GM18517 (cell line): Measurements from ENCODE around the gene KRT13.
A peak's percentile ranks its signal among the peaks of the same experiment; 100 is the strongest.

Source experiments
- ATAC-seq: cut with Tn5 transposase; IDR thresholded peaks from one replicate; pipeline ENCODE4 v1.9.1; 2021; ENCODE audit warnings: mild to moderate bottlenecking, moderate library complexity; ENCODE audit not compliant: unreplicated experiment

The KRT13 gene

DNA sequence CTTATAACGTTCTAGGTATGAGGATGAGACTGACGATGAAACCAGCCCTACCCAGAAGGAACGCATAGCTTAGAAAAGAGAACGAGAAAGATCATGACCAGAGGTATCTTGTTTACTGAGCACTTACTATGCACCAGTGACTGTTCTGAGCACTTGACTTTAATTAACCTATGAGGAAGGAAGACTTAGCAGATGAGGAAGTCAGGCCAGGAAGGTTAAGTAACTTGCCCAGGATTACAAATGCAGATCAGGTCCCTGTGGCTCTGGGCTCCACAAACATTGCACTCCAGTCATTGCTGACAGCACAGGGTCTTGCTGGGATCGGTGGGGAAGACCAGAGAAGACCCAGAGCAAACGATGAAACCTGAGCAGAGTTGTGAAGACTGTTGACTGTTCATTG, 7.1 kb downstream of the KRT13 start:
- ATAC-seq, result no peak

DNA sequence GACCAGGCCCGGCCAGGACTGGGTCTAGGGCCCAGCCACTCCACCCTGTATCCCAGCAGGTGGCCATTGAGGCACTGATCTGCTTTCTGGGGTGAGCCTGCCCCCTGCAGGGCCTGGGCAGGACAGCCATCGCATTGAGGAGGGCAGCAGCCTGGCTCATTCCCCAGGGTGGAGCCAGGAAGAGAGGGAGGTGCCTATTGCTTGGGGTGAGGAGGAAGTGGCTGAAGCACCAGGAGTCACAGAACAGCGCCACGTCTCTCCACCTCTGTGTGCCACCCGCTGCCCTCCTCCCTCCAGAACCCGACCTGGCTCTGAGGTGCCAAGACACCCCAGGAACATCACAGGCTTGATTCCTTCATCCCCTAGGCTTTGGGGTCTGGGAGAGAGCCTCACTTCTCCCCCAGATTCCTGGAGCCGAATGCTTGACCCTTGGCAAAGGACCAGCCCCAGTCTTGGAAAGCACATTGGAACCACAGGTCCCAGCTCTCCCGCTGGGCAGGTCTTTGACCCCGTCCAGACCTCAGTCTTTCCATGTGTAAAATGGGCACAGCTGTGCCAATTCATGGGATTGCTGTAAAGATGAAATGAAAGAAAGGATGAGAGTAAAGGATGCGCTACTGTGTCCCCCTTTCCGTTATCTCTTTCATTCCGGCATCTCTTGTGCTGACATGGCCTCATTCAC, 8.5 kb downstream of the KRT13 start:
- ATAC-seq, result peak; percentile 66

DNA sequence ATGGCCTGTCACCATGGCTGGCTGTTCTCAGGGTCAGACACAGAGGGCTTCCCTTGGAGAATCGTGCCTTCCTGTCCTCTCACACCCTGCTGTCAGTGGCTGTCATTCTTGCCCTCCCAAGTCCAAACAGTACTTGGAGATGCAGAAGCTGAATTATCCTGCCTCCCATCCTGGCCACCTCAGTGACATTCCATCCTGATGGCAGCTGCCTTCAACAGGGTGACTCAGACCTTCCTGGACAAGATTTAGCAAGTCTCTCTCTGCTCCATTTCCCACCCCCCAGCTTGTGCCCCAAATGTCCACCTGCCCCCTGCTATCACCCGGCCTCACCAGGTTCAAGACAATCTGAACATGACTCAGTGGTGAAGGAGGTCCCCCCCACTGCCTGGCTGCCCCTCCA, 10.9 kb downstream of the KRT13 start:
- ATAC-seq, result no peak

DNA sequence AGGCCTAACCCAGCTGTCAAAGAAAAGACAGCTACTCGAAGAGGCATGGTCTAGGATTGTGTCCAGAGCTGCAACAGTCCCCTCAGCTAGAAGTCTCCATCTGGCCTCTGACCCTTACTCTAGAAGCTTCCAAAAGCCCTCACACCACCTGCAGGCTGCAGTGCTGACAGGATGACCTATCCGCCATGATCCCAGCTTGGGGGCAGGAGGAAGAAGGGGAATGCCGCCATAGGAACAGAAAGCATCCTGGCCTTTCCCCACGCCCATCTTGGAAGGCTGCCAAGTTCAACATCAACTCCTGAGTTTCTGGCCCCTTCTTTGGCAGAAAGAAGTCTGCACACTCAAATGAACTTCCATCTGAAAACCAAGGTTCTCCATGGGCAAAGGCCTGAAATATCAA, 12.6 kb downstream of the KRT13 start:
- no peak for ATAC-seq

DNA sequence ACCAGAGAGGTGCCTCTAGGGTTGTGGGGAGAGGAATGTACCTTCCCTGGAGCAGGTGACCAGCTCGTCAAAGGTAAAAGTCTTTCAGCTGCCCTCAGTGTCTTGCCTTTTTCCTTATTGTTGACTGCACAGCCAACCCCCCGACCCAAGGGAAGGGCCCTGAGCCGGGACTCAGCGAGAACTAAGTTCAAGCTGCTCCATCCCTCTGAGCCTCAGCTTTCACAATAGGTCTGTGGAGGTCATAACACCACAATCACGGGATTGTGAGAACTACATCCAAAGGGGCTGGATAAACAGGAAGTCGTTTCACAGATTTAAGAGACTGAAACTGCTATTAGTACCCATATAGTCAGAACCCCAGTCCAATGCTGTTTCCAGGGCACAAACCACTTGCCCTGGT, 13.1 kb downstream of the KRT13 start:
- ATAC-seq, result no peak

DNA sequence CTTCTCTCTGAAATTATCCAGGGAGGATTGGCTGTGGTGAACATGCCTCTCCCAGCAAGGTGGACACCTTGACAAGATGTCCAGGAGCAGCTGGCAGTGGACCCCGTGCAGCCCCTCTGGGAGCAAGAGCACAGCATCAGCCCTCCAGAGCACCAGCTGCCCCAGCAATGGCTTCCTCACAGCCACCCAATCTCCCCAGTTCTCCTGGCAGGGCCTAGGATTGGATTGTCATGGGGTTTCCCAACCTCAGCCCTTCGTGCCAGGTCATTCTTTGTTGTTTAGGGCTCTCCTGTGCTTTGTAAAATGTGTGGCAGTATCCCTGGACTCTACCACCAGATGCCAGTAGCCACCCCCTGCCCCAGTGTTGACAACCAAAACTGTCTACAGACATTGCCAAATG, 13.9 kb downstream of the KRT13 start:
- no peak for ATAC-seq

DNA sequence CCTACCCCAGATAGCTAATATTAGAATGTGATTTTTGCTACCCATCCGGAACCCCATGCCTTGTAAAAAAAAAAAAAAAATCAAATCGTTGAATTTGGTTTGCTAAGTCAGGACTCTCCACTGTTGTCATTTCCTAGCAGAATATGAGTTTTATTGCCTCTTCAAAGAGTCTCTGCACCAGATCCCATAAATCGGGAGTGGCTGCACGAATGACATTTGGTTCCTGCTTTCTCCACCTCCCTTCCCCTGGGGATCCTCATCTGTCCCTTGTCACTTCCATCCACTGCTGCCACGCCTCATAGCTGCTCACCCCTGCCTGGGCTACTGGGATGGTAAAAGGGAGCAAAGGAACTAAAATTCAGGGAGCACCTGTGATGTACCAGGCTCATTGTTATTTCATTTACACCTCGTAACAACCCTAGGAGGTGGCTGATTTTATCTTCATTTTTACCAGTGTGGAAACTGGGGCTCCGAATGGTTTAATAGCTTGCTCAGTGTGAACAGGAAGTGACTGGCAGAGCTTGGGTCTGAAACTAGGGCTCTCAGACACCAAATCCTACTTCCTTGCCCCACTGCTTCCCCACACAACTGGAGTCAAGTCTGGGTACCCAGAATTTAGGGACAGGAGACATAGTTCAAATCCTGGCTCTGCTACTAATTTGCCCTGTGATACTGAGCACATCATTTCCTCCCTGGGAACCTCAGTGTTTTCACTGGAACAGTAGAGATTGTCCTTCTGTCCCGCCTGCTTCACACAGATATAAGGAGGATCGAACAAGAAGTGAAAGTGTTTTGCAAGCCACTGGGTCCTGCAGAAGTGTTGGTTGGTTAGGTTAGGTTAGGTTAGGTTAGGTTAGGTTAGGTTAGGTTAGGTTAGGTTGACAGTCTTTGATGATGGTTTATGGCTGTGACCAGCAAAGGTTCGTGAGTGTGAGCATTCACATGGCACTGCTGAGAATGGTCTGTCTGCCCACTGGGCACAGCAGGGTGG, 15.1 kb downstream of the KRT13 start:
- ATAC-seq, result no peak

DNA sequence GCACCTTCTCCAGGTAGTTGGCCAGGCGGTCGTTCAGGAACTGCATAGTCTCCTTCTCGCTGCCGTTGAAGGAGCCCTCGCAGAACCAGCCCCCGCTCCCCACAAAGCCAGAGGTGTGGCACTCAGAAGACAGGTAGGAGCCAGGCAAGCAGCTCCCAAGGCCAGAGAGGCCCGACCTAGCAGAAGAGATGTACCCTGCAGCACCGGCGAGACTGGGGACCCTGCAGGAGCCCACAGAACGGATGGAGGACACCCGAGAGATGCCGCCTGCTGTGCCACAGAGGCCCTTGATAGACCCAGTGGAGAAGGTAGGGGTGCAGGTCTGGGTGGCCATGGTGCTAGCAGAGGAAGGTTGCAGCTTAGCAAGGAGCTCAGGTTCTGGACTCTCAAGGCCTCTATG, 15.9 kb downstream of the KRT13 start, which contains the start of gene KRT36:
KRT36 (minus strand) TSS at position 380 of the 400 bp plus-strand sequence; CDS start at position 334, 46 bp downstream.
- no peak for ATAC-seq

DNA sequence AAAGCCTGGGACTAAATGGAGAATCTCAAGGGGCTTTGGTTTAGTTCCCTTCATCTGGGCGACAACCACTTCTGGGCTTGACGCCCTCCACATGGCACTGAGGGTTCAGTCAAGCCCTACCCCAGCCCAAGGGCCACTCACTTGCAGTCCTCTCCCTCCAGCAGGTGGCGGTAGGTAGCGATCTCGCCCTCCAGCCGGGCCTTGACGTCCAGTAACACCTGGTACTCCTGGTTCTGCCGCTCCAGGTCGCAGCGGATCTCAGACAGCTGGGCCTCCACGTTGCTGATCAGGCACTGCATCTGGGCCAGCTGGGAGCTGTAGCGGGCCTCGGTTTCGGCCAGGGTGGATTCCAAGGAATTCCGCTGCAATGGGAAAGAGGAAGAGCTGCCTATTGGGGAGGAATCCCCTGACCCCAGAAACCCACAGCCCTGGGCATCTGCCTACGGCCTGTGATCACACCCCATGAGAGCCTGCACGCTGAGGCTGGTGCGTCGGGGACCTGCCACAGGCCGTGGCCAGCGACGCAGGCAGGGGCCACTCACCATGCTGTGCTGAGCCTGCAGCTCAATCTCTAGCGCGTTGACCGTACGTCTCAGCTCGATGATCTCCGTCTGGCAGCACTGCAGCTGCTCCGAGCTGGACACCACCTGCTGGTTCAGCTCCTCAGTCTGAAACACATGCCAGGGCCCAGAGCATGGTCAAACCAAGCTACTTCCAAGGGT, 18.4 kb downstream of the KRT13 start:
- no peak for ATAC-seq

DNA sequence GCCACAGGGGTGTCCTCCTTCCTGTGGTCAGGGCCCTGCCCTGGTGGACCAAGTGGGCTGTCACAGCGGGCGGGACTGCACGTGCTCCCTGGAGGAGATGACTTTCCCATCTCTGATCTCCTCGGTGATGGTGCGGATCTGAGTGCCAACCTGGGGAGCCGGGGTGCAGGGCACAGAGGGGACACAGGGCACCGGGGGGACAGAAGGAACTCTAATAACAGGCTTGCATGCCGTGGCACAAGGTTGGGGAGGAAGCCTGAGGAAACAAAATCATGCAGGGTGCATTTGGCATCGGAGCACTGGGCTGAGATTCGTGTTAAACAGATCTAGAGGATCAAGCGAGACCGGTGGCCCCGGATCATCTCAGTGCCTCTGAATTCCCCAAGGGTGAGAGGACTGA, 19.1 kb downstream of the KRT13 start:
- no peak for ATAC-seq

DNA sequence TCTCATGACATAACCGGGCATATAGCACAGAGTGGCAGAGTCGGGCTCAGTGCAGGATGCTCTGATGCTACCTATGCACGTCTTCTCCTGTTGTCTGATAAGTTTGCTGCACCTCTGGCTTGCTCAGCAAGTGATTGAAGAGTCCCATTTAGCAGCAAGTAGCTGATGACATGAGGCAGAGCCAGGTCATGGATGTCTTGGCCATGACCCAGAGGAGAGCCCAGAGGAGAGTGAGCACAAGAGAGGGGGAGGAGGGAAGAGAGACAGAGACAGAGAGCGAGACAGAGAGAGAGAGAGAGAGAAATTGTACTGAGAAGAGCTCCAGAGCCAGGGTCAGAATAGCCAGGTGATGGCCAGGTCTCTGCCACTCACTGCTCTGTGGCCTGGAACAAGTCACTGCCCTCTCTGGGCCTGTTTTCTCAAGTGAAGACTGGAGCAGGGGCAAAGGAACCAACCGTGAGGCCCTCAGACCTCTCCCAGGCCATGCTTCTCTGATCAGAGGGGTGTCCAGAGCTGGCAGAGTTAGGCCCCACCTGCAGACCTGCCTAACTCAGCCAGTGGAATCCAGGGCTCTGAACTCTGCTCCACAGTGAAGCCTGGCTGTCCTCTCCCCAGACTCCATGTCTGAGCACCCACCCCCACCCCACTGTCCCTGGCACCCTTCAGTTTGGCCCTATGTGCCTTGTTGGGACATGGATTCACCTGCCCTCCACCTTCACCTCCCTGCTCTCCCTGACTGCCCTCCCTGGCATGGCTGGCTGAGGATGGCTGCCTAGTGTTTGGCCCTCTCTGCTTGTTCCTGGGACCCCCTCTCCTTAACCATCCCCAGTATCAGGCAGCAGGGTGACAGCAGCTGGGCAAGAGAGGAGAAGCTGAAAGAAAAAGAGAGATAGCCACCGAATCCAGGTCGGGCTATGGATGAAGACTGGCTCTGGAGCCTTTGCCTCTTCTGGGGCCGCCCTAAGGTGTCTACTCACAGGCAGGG, 20.2 kb downstream of the KRT13 start:
- no peak for ATAC-seq

DNA sequence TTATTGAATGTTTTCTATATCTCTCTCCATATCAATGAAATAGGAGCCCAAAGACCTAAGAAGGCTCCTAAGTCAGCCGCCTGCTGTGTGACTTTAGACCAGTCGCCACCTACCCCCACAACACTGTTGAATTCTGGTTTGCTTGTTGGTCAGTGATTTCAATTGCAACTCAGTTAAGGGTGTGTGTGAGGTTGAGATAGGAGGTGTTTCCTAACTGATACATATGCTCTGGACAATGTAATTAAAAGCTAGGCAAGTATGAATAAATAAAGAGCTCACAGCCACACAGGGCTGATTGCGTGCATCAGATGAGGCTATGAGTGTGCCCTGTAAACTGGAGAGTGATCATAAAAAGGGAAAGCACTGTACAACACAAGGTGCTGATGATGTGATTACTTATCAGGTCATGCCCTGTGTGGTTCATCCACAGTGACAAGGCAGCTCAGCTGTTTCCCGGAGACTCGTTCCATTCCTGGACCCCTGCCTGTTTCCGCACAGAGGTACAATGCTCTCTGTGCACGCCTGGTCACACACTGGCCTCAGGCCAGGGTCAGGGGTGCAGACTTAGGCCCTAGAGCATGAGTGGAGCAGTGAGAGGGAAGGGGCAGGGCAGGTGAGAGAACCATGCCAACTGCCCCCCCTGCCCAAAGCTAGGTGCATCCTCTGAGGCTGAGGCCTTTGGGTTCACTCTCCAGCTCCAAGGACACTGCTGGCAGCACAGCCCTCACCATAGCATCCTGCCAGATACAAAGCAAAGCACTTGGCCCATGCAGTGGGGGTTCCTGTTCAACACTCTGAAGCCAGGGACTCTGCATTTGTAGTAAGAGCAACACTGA, 21.2 kb downstream of the KRT13 start:
- no peak for ATAC-seq

DNA sequence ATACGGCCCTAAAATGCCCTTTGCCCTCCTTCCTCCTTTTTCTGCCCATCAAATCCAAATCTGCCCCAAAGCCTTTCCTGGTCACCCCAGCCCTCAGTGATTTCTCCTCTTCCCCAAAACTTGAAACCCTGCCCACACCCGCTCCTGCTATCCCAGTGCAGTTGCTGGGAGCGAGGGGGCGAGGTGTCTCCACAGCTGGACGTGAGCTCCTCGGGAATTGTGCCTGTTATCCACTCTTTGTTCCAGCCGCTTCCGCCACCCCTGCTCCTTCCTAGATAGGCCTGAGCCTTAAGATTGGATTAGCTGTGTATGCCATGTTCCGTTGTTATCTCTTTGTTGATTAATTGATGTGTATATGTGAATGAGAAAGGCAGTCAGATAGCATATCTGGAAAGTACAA, 21.9 kb downstream of the KRT13 start:
- ATAC-seq, result no peak

DNA sequence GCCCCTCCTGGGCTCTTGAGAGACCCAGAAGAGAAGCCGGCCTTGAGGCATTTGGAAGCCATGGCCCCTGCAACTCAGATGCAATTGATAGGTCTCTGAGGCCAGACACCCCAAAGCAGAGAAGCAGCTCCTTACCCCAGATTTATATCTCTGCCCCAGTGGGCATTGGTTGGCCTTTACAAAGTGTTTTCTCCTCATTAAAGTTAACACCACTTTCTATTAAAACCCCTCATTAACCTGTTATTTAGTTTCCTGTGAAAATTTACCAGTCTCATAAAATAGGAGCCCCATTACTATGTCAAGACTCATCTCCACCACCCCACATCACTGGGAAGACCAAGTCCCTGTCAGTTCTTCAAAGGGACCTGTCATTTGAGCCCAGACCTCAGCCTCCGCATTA, 24.4 kb downstream of the KRT13 start, which contains the start of gene KRT35:
KRT35 (minus strand) TSS at position 116 of the 400 bp plus-strand sequence; CDS start at position 62, 54 bp downstream.
- no peak for ATAC-seq

DNA sequence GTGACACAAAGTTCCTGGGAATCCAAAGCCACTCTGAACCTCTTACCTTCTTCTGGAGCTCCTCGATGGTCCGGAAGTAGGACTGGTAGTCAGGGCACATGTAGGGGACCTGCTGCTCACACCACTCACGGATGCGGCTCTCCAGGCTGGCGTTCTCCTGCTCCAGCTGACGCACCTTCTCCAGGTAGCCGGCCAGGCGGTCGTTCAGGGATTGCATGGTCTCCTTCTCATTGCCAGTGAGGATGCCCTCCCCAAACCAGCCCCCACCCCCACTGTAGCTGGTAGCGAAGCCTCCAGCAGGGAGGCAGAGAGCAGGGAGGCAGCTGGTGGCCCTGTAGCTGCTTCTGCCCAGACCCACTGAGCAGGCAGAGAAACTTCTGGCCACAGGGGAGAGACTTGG, 24.8 kb downstream of the KRT13 start:
- no peak for ATAC-seq

DNA sequence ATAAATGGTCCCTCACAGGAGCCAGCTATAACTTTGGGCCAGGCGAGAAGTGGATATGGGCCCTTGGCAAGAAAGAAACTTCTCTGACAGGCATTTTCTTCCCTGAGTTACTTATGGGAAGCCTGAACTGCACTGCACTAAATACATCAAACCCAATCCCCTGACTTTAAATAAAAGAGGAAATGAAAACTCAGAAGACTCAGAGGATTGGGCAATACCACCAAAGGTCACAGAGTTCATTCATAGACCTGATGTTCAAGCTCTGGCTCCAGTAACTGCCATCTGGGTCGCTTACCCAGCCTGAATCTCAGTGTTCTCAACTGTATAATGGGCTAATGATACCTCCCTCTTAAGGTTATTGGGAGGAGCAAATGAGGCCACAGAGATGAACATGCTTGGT, 25.3 kb downstream of the KRT13 start:
- ATAC-seq, result no peak

DNA sequence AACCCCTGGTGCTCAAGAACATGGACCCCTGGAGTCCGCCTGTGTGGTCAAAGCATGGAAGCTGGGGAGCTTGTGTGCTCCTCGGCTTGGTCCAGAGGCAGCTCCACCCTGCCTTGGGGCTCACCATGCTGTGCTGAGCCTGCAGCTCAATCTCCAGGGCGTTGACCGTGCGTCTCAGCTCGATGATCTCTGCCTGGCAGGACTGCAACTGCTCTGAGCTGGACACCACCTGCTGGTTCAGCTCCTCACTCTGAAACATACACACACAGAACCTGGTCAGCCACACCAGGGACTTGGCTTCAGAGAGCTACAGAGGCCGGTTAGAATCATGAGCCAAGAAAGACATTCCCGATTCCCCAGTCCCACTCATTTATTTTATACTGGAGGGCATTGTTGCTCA, 27.2 kb downstream of the KRT13 start:
- no peak for ATAC-seq

DNA sequence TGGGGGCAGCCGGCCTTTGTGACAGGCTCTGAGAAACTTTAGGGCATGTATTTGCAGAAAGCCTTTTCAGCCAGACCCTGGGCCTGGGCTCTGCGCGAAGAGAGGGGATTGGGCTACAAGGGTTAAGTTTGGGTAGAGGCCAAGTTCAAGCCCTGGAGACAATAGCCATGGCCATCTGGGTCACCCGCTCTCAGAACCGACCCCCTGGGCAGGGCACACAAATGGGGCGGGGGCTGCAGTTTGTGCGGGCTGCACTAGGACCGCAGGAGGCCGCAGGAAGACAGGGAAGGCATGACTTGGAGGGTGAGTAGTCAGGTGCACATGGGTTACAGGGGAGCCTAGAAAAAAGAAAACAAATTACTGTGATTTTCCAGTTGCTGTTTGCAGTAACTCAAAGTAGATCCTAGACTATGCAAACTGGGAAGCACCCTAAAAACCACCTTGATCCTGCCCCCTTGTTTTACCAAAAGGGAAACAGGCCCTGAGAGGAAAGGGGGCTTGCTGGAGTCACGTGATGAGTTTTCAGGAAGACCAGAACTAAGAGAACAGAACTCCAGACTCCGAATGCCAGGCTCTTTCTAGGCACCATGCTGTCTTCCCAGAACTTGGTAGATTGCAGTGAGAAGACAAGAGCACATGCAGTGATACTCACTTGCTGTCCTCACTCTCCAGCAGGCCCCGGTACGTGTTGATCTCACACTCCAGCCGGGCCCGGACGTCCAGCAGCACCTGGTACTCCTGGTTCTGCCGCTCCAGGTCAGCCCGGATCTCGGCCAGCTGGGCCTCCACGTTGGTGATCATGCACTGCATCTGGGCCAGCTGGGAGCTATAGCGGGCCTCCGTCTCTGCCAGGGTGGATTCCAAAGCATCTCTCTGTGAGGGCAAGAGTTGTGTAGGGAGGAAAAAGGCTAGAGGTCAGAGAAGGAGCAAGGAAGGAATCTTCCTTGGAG, 28.3 kb downstream of the KRT13 start:
- ATAC-seq, result no peak
